H1 (cell line): Measurements from ENCODE around the gene AMIGO2. TPM values are rescaled to one million over a fixed set of nuclear protein-coding genes. Genes with fewer than 3 reads are reported as not detected.
"Not testable (repeated sequence)": the region's sequence is repeated elsewhere in the genome, so short reads cannot be mapped to it uniquely, and the experiment has no call there.

ENCODE experiments used
- CTCF ChIA-PET: fragments of 300-600 bp; sonication (Branson Sonifier 250); formaldehyde crosslinking; loops from one replicate; lab custom pipeline; 2021; ENCODE audit not compliant: partially characterized antibody; lab: Charles Lee
- POLR2A ChIA-PET: fragments of 300-600 bp; sonication (Branson Sonifier 250); formaldehyde crosslinking; loops from one replicate; lab custom pipeline; 2021; ENCODE audit warnings: inconsistent platforms; ENCODE audit not compliant: partially characterized antibody; lab: Charles Lee
- DNase-seq, 2 experiments: peaks; one replicate each; pipeline versions ENCODE4 v3.0.0 to v3.0.0-alpha.2; 2010 to 2022; ENCODE audit warnings: low spot score in 2 of 2, low read depth in 1 of 2, mixed read lengths in 1 of 2
- FAIRE-seq: peaks from 2 replicates; lab custom pipeline; 2011; peaks lifted over from hg19 to GRCh38; lab: Jason Lieb, UNC
- H2AFZ ChIP-seq: 2 replicates; pipeline ENCODE4 v1.8.1; 2012; ENCODE audit warnings: low read length, inconsistent platforms
- H2AK5ac ChIP-seq: 2 replicates; pipeline ENCODE4 v1.6.1; 2013; ENCODE audit warnings: low read depth, low read length
- H2BK120ac ChIP-seq: replicated peaks from 2 replicates; pipeline ENCODE3; 2013; ENCODE audit warnings: low read depth, low read length, inconsistent platforms
- H2BK12ac ChIP-seq: 2 replicates; pipeline ENCODE4 v1.6.1; 2013; ENCODE audit warnings: low read depth, low read length
- H2BK15ac ChIP-seq: 2 replicates; pipeline ENCODE4 v1.6.1; 2013; ENCODE audit warnings: low read length
- H2BK20ac ChIP-seq: 2 replicates; pipeline ENCODE4 v1.6.1; 2013; ENCODE audit warnings: low read length
- H2BK5ac ChIP-seq: 2 replicates; pipeline ENCODE4 v1.6.1; 2013; ENCODE audit warnings: low read depth, low read length
- H3K14ac ChIP-seq: 2 replicates; pipeline ENCODE4 v1.6.1; 2013; ENCODE audit warnings: inconsistent platforms; ENCODE audit not compliant: insufficient read length
- H3K18ac ChIP-seq: 2 replicates; pipeline ENCODE4 v1.6.1; 2013; ENCODE audit warnings: low read length; ENCODE audit errors: extremely low read depth
- H3K23ac ChIP-seq: 2 replicates; pipeline ENCODE4 v1.6.1; 2013; ENCODE audit warnings: inconsistent platforms; ENCODE audit not compliant: insufficient read length
- H3K23me2 ChIP-seq: 2 replicates; pipeline ENCODE4 v1.6.1; 2013; ENCODE audit warnings: low read depth, low read length
- H3K27ac ChIP-seq: 2 replicates; pipeline ENCODE4 v1.6.1; 2011; ENCODE audit warnings: low read depth, low read length, inconsistent platforms
- H3K27me3 ChIP-seq, 4 experiments: replicated peaks in 1 of 4; 1 replicate in 1 of 4; 2 replicates in 3 of 4; pipeline versions ENCODE4 v1.6.1 to v1.8.1; 2011 to 2013; ENCODE audit warnings: low read length in 3 of 4, mild to moderate bottlenecking in 3 of 4, inconsistent platforms in 2 of 4, mixed read lengths in 2 of 4, moderate library complexity in 1 of 4; ENCODE audit not compliant: control insufficient read depth in 3 of 4, insufficient read depth in 3 of 4; ENCODE audit errors: extremely low read depth in 1 of 4
- H3K36me3 ChIP-seq, 4 experiments: 2 replicates each; pipeline versions ENCODE4 v1.6.1 to v1.8.1; 2011 to 2013; ENCODE audit warnings: mild to moderate bottlenecking in 4 of 4, low read length in 3 of 4, moderate library complexity in 2 of 4, control low read depth in 1 of 4, inconsistent platforms in 1 of 4; ENCODE audit not compliant: insufficient read depth in 4 of 4, control insufficient read depth in 2 of 4
- H3K4ac ChIP-seq: replicated peaks from 2 replicates; pipeline ENCODE3; 2013; ENCODE audit warnings: low read length, low read depth, mixed read lengths, inconsistent platforms; ENCODE audit not compliant: insufficient read length
- H3K4me1 ChIP-seq, 4 experiments: replicated peaks in 1 of 4; 1 replicate in 1 of 4; 2 replicates in 3 of 4; pipeline versions ENCODE4 v1.6.1 to v1.8.1; 2011 to 2013; ENCODE audit warnings: low read length in 3 of 4, inconsistent platforms in 2 of 4, mixed read lengths in 1 of 4; ENCODE audit not compliant: insufficient read depth in 4 of 4, control insufficient read depth in 3 of 4
- H3K4me2 ChIP-seq, 2 experiments: 2 replicates each; pipeline versions ENCODE4 v1.6.1 to v1.8.1; 2011 to 2013; ENCODE audit warnings: low read depth in 2 of 2, low read length in 2 of 2, control low read depth in 1 of 2, inconsistent platforms in 1 of 2, mild to moderate bottlenecking in 1 of 2; ENCODE audit not compliant: insufficient read depth in 1 of 2
- H3K4me3 ChIP-seq, 4 experiments: fragments of 200-600, 300-600 bp in 1 of 4; sonication (generic), shearing (Covaris generic), sonication (Bioruptor Twin) in 1 of 4; 2 replicates each; pipeline versions ENCODE4 v1.5.1 to v1.8.1; 2011 to 2016; ENCODE audit warnings: low read length in 4 of 4, low read depth in 3 of 4, control low read depth in 2 of 4, inconsistent platforms in 2 of 4, mild to moderate bottlenecking in 2 of 4, mixed read lengths in 1 of 4, moderate library complexity in 1 of 4; ENCODE audit not compliant: insufficient read depth in 2 of 4; ENCODE audit errors: extremely low read depth in 1 of 4
- H3K56ac ChIP-seq: replicated peaks from 2 replicates; pipeline ENCODE3; 2013; ENCODE audit warnings: low read depth, mild to moderate bottlenecking, mixed read lengths, low read length, inconsistent platforms; ENCODE audit not compliant: insufficient read length
- H3K79me1 ChIP-seq: 2 replicates; pipeline ENCODE4 v1.6.1; 2013; ENCODE audit warnings: low read depth, low read length, control low read depth
- H3K79me2 ChIP-seq, 2 experiments: 2 replicates each; pipeline versions ENCODE4 v1.6.1 to v1.8.1; 2012 to 2013; ENCODE audit warnings: low read length in 2 of 2, mild to moderate bottlenecking in 2 of 2, inconsistent platforms in 1 of 2; ENCODE audit not compliant: insufficient read depth in 2 of 2, control insufficient read depth in 1 of 2
- H3K9ac ChIP-seq, 4 experiments: replicated peaks in 1 of 4; 1 replicate in 1 of 4; 2 replicates in 3 of 4; pipeline versions ENCODE4 v1.6.1 to v1.8.1; 2011 to 2013; ENCODE audit warnings: low read depth in 3 of 4, low read length in 3 of 4, control low read depth in 2 of 4, mild to moderate bottlenecking in 2 of 4, moderate library complexity in 2 of 4, inconsistent platforms in 1 of 4; ENCODE audit errors: extremely low read depth in 1 of 4
- H3K9me3 ChIP-seq, 2 experiments: 2 replicates each; pipeline versions ENCODE4 v1.6.1 to v1.8.1; 2012 to 2013; ENCODE audit warnings: mild to moderate bottlenecking in 2 of 2, moderate library complexity in 2 of 2, control low read depth in 1 of 2, inconsistent platforms in 1 of 2, low read depth in 1 of 2, low read length in 1 of 2, mixed read lengths in 1 of 2; ENCODE audit not compliant: insufficient read depth in 2 of 2
- H4K20me1 ChIP-seq, 2 experiments: replicated peaks in 1 of 2; 2 replicates each; pipeline versions ENCODE3 to v1.8.1; 2011 to 2013; ENCODE audit warnings: inconsistent platforms in 2 of 2, low read length in 2 of 2, mild to moderate bottlenecking in 1 of 2; ENCODE audit not compliant: insufficient read depth in 2 of 2, control insufficient read depth in 1 of 2
- H4K5ac ChIP-seq: 2 replicates; pipeline ENCODE4 v1.6.1; 2013; ENCODE audit warnings: low read length, low read depth, mixed read lengths, inconsistent platforms; ENCODE audit not compliant: insufficient read length
- H4K8ac ChIP-seq: 2 replicates; pipeline ENCODE4 v1.8.0; 2013; ENCODE audit warnings: mild to moderate bottlenecking, moderate library complexity, low read length, inconsistent platforms; ENCODE audit not compliant: insufficient read depth; ENCODE audit errors: extremely low read depth
- H4K91ac ChIP-seq: replicated peaks from 2 replicates; pipeline ENCODE3; 2013; ENCODE audit warnings: low read length, mixed read lengths, inconsistent platforms; ENCODE audit not compliant: insufficient read length
- WGBS, 2 experiments: shearing (Covaris generic) in 1 of 2; methylation state at CpG; one replicate each; pipeline versions ENCODE4 v1.1.6 to v1.1.7; 2013 to 2015; ENCODE audit warnings: low lambda C conversion rate in 2 of 2, mixed read lengths in 2 of 2, inconsistent platforms in 1 of 2, low coverage in 1 of 2, missing lambda C conversion rate in 1 of 2; ENCODE audit not compliant: insufficient replicate concordance in 2 of 2, insufficient coverage in 1 of 2, insufficient read length in 1 of 2; ENCODE audit errors: extremely low coverage in 1 of 2, missing lambda C conversion rate in 1 of 2; 5-methylcytosine and 5-hydroxymethylcytosine counted together
- polyA plus RNA-seq, 7 experiments: library from polyadenylated mRNA; depleted of rRNA in 3 of 7; stranded (reverse) in 5 of 7; unstranded in 2 of 7; fragments of >200 nt in 5 of 7; fragments of 200-250 nt in 2 of 7; gene quantifications; 1 replicate in 5 of 7; 2 replicates in 1 of 7; 4 replicates in 1 of 7; pipeline versions ENCODE4 v1.2.1 to v1.2.3, GENCODE V29; 2011 to 2013; ENCODE audit warnings: missing spikeins in 2 of 7, mixed read lengths in 2 of 7
- total RNA-seq: library from RNA; stranded (reverse); fragmentation: NEBNext Ultra II Directional; extraction: Animal tissue kit (Norgen Biotek cat#: 25700); gene quantifications from 2 replicates; pipeline ENCODE4 v1.2.1, GENCODE V29; 2021

AMIGO2 gene
- total and polyA plus RNA-seq, 2 of the 8 experiments (the other 6 are each of a cell fraction or from before 2014, with no cell fraction given), result 1.7 to 3.3 TPM

GRCh38 chr12:47056944-47057343 is 22.8 kb downstream of the AMIGO2 start:
- H2BK120ac ChIP-seq, H3K4ac ChIP-seq, H2BK15ac ChIP-seq, H2BK12ac ChIP-seq, H3K23ac ChIP-seq, H3K36me3 ChIP-seq, H4K5ac ChIP-seq, H2AK5ac ChIP-seq, H3K14ac ChIP-seq, H2AFZ ChIP-seq, H2BK20ac ChIP-seq, H3K18ac ChIP-seq, H3K79me1 ChIP-seq, H4K20me1 ChIP-seq, H3K79me2 ChIP-seq, H3K9ac ChIP-seq, H3K23me2 ChIP-seq, H3K27ac ChIP-seq, H4K91ac ChIP-seq, H3K56ac ChIP-seq, H2BK5ac ChIP-seq, H4K8ac ChIP-seq, H3K4me1 ChIP-seq, H3K4me3 ChIP-seq, H3K4me2 ChIP-seq, DNase-seq, FAIRE-seq, H3K27me3 ChIP-seq: not testable (repeated sequence)
- POLR2A ChIA-PET, result interaction anchor here (0.6 kb wide), 1 partner anchor 173 kb away, joined by 3 read pairs; no protein-coding TSS in a partner anchor
- CTCF ChIA-PET, result interaction anchor here (2.7 kb wide), 1 partner anchor 14 kb away, joined by 11 read pairs; no protein-coding TSS in a partner anchor
- WGBS, 2 experiments, result 86% methylated on average over 10 of the region's 12 CpGs; no CpG with 5 or more reads in 1 of the 2 experiments
- H3K9me3 ChIP-seq, result peaks cover 11 to 13% of the 10 kb centered on the region in 2 experiments

DNA sequence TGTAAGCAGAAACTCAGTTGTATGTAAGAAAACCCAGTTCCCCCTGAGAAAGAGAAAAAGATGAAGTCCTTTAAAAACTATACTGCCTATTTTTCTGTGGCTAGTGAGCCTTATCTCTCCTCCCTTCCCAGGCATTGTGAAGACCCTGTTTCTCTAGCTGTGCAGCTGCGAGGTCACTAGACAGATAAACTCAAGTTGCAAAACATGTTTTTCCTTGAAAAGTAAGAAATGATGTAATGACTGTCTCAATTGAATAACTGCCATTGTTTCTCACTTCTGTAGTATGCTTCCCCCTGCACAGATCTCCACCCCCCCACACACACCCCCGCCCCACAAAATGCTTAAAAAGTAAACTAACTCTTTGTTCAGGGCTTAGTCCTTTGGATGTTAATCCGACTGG is 23.9 kb downstream of the AMIGO2 start:
- POLR2A ChIA-PET, result not testable (repeated sequence)

More for the DNA sequence above, 23.9 kb downstream of the AMIGO2 start:
- CTCF ChIA-PET, result interaction anchor here (0.9 to 2.7 kb wide), 2 partner anchors 15 to 23 kb away, joined by 3 to 11 read pairs; no protein-coding TSS in a partner anchor
- H3K4ac ChIP-seq, H2BK5ac ChIP-seq, H2BK15ac ChIP-seq, H4K91ac ChIP-seq, H2AK5ac ChIP-seq, H3K79me1 ChIP-seq, H3K4me1 ChIP-seq, H3K9ac ChIP-seq, H3K18ac ChIP-seq, DNase-seq, H4K8ac ChIP-seq, FAIRE-seq, H2BK120ac ChIP-seq, H3K56ac ChIP-seq, H3K23me2 ChIP-seq, H3K27me3 ChIP-seq, H3K4me3 ChIP-seq, H2BK20ac ChIP-seq, H3K23ac ChIP-seq, H3K79me2 ChIP-seq, H3K4me2 ChIP-seq, H2BK12ac ChIP-seq, H3K27ac ChIP-seq, H2AFZ ChIP-seq, H4K5ac ChIP-seq, H4K20me1 ChIP-seq, H3K36me3 ChIP-seq, H3K14ac ChIP-seq: not testable (repeated sequence)
- peaks cover 11 to 16% of the 10 kb centered on the region in 2 experiments for H3K9me3 ChIP-seq
- WGBS, 2 experiments, result 92% methylated on average over 3 of the region's 3 CpGs; no CpG with 5 or more reads in 1 of the 2 experiments
